Activated CD8-positive, alpha-beta memory T cell treated with anti-CD3 and anti-CD28 coated beads for 48 hours (primary cell): Measurements from ENCODE around the gene AUP1.
"Not testable (repeated sequence)": the region's sequence is repeated elsewhere in the genome, so short reads cannot be mapped to it uniquely, and the experiment has no call there.

ENCODE experiments used
- DNase-seq, 3 experiments: peaks; one replicate each; pipeline ENCODE4 v3.0.0-alpha.2; 2020; ENCODE audit warnings: low read depth in 2 of 3, low spot score in 2 of 3

AUP1 gene

DNA sequence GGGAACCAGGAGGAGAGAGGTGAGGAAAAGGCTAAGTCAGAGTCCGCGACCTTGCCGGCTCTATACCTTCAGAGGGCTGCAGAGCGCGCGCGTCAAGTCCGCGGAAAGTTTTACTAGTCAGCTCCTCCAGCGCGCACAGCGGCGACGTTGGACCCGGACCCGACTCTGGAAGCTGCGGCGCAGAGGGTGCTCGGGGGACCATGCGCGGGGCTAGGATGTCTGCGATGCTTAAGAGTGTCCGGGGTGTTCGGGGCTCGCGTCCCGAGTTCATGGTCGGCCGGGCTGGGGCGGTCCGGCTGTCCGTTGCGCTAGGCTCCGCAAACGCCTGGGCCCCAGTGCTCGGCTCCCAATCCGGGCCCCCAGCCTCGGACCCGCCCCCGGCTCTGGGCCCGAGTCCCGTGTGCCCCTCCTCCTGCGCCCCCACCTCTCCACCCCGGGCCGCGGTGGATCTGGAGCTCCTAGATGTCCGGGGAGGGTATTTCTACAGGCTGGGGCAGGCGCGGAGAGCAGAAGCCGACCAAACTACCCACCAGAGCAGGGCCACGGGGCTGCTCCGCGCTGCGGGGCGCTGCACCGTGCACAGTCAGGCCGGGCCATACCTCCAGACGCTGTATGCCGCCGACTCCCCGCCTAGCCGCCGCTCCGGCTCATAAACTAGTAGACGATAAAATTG lies 30.1 kb downstream of the AUP1 start, which contains the start of gene LBX2:
TSS of gene LBX2 (minus strand) at position 337 of the 673 bp plus-strand sequence. CDS start at position 271, 66 bp downstream.
- no peak for DNase-seq

DNA sequence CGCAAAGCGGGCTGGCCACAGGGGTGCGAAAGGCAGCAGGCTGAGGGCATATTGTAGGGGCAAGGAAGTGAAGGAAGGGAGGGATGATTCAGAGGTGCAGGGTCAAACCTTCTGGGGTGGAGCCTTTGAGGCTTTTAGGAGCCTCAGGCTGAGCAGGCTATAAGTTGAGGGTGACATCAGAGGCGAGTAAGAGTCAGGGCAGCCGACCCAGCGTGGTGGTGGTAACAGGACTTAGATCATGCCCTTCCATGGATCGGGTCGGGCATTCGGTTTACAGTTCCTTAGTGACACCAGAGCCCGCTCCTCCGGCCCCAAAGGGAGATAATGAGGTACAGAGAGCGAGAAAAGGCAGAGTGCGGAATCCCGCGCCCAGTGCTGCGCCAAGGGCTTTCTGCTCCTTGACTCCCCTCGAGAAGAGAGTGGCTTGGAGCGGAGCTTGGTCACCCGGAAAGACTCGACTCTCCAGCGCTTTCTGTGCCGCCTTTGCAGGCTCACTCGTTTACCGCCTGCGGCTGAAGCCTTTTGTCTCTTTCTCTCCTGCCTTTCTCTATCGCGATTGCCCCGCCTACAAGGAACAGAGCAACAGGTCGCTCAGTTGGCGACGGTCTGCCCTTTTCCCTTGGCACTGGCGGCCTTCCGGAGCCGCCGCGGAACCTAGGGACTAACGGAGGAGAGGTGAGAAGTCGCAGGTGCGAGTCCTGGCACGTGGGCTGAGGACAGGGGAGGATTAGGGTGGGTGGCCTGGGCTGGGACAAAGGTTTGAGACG lies 30.8 kb downstream of the AUP1 start:
- no peak for DNase-seq

DNA sequence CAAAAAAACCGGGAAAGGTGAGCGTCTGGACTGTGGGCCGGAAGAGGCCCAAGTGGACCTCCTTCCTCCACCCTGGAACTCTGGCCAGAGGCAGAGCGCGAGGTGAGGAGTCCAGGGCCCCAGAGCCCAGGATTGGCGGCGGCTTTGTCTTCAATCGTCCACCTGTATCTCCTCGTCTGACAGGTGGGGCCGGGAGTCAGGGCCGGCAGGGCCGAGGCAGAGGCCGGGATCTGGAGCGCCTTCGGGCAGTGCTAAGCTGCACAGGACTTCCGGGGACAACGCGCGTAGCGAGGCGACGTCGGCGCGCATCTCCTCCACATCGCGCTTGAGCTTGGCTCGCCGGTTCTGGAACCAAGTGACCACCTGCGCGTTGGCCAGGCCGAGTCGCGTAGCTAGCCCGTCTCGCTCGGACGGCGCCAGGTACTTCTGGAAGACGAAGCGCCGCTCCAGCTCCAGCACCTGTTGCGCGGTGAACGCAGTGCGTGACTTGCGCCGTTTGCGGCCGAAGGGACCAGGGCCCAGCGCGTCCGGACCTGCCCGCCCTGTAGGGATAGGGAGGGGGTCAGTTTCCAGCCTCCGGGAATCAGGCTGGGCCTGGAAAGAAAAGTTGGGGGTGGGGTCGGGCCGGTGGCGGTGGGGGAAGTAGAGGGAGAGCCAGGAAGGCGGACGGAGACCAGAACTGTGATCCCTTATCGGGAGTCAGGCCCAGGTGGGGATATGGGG lies 31.6 kb downstream of the AUP1 start:
- no peak for DNase-seq

DNA sequence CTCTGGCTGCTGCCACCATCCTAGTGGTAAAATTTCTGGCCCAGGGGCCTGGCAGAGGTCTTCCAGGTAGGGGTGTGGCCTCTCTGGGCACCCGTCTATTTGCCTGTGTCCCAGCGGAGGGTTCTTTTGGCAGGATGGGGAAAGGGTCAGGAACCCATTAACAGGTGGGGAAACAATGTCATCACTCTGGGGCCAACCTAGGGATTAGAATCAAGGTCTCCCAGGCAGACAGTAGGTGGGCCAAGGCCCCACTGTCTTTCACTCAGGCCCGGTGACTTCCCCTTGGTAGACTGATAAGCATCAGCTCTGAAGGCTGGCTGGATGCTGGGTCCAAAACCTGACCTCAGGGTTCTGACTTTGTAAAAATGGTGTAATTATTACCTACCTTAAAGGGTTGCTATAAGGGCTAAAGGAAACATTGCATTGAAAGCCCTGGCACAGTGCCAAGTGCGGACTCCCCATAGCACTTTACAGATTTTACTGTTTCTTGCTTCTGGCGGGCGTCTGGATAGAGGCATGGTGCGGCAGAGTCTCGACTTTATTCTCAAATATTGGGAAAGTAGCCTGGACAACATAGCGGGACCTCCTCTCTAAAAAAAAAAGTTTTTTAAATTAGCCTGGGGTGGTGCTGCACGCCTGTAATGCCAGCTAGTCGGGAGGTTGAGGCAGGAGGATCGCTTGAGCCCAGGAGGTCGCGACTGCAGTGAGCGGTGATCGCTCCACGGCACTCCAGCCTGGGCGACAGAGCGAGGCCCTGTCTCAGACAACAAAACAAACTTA lies 32.3 kb downstream of the AUP1 start:
- DNase-seq = no peak

DNA sequence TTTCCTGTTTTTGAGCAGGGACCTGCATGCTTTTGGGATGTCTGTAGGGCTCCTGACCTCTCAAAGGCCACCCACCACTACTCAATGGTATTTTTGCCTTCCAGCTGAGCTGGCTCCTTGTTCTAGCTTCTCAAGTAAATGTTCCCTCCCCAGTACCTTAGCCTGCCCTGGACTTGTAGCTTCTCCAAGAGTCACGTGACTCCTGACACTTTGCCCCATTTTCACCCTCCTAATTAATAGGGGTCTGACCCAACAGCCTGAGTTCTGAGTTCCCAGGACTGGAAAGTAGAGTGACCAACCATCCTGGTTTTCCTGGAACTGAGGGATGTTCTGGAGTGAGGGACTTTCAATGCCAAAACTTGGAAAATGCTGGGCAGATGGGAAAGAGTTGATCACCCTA lies 34.1 kb downstream of the AUP1 start:
- no peak for DNase-seq

DNA sequence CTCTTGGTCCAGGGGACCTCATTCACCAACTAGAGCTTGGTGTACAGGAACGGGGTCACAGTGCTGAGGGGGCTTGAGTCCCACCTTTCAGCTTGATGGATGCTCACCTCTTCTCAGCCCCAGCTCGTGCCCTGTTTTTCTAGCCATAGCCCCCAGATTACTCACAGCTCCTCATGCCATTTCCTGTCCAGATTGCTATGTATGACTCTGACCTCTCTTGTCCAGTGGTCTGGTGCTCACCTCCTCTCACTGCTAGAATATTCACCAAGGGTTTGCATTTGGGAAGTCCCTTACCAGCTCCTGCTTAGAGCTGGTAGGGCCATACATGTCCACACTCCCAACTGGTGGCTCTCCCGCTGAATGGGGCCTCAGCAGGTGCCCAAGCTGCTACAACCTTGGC lies 36.0 kb downstream of the AUP1 start:
- DNase-seq = no peak

DNA sequence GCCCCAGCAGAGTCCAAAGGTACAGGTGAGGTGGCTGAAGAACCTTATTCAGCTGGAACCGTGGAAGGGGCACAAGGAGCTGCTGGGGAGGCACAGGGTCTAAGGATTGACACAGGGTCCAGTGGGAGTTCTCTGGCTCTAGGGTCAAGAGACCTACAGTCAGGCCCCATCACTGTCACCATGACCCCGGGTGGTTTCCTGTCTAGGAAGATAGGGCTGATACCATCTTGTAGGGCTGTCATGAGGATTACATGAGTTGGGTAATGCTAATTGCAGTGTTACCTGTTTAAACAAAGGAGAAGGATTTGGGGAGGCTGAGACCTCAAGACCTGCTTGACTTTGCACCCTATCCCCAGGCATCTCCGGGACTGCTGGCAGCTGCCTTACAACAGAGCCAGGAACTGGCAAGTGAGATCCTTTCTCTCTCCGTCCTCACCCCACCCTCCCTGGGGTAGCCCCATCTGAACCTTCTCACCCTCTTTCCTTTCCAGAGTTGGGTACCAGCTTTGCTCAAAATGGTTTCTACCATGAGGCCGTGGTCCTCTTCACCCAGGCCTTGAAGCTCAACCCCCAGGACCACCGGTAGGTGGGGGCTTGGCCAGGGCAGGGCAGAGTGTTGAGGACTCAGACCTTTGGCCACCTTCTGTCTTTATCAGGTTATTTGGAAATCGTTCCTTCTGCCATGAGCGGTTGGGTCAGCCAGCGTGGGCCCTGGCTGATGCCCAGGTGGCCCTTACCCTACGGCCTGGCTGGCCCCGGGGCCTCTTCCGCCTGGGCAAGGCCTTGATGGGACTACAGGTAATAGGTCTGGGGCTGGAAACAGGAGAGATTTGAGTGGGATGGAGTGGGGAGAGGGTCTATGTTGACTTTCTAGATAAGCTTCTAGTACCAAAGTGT lies 37.6 kb downstream of the AUP1 start:
- DNase-seq = no peak

DNA sequence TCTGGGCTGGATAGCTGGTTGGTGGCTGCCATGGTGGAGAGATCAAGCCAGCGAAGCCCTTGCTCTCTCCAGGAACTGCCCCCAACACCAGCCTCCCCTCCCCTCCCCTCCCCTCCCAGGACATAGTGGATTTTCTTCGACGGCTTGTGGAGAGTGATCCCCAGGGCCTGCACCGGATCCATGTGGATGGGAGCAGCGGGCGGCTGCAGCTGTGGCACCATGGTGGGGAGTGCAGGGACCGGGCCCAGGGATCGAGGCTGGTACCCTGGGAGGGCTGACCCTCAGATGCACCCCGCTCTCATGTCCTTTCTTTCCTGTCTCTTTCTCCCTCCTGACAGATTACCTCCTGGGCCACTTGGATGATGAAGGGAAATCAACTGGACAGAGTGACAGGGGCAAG lies 39.6 kb downstream of the AUP1 start:
- no peak for DNase-seq

DNA sequence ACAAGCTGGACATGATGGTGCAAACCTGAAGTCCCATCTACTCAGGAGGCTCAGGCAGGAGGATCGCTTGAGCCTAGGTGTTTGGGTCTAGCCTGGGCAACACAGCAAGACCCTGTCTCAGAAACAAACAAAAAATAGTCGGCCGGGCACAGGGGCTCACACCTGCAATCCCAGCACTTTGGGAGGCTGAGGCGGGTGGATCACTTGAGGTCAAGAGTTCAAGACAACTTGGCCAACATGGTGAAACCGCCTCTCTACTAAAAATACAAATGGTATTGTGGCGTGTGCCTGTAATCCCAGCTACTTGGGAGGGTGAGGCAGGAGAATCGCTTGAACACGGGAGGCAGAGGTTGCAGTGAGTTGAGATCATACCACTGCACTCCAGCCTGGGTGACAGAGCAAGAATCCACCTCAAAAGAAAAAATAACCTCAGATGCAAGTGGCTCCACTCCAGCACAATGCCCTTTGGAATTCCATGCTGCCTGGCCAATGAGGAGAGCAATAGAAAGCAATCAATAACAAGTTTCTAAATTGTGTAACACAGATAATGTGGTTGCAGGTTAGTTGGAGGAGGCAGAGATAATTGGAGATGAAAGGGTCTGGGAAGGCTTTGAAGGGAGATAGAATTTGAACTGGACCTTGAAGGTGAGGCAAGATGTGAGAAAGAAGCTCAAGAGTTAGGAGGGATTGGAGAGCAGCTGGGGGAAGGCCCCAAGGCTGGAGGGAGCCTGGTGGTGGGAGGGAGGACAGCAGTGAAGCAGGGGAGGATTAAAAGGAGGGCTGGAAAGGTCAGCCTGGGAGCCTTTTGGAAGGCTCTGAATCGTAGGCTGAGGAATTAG lies 40.6 kb downstream of the AUP1 start:
- no peak for DNase-seq

DNA sequence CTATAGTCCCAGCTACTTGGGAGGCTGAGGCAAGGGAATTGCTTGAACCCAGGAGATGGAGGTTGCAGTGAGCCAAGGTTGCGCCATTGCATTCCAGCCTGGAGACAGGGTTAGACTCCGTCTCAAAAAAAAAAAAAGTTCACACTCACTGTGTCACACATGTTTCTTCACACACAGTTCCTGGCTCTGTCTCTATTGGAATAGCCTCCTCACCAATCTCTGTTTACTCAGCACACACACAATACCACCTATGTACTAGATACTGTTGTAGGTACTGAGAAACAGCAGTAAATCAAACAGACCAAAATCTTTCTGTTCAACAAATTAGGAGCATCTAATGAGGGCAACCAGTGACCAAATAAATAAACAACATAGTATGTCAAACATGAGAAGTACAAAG lies 43.4 kb downstream of the AUP1 start:
- no peak for DNase-seq

DNA sequence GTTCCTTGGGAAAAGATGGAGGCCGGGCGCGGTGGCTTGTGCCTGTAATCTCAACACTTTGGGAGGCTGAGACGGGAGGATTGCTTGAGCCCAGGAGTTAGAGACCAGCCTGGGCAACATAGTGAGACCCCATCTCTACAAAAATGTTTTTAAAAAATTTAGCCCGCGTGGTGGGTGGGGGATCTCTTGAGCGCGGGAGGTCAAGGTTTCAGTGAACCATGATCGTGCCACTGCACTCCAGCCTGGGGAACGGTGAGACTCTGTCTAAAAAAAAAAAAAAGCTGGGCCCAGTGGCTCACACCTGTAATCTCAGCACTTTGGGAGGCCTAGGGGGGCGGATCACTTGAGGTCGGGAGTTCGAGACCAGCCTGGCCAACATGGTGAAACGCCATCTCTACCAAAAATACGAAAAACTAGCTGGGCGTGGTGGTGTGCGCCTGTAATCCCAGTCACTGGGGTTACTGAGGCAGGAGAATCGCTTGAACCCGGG lies 45.8 kb downstream of the AUP1 start:
- not testable (repeated sequence) for DNase-seq

DNA sequence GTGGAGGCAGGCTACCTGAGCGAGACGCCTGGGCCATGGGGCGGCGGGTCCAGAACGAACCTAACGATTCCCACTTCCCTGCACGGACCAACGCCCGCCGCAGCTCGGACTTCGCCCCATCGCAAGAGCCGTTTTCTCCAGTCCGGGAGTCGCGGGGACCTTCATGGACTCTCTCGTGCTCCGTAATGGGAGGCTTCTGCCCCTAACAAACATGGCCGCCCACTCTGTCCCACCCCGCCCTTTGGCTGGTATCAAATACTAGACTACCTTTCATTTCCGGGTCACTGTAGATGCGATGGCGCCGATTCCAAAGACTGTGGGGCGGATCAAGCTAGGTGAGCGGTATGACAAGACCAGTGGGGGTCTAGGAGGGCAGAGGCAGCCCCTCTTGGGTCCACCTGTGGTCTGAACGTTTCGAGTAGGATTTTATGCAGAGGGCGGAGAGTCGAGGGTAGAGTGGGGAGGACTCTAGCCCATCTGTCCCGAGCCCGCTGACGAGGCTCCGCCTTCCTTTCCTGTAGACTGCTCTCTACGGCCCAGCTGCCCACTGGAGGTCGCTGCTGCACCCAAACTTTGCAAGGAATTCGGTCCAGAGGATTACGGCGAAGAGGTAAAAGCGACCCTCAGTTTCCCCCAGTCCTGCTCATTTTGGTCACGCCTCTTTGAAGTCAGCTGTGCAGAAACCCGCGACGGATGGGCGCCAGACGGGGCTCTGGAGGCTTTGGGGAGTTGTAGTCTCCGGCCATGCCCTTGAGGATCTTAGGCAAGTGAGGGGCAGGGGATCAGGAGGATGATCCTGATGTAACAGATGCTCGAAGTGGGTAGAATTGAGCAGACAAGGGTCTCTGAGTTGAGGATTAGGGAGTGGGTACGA lies 46.5 kb downstream of the AUP1 start, which contains the start of the genes CCDC142 and TTC31:
TSS of gene CCDC142 (minus strand) at position 198 of the 874 bp plus-strand sequence. CDS start at position 37, 161 bp downstream.
TSS of gene TTC31 (plus strand) at position 281 of the 874 bp plus-strand sequence. CDS start at position 296, 15 bp downstream.
- DNase-seq = peak; percentile 74 to 83 (median 77)

DNA sequence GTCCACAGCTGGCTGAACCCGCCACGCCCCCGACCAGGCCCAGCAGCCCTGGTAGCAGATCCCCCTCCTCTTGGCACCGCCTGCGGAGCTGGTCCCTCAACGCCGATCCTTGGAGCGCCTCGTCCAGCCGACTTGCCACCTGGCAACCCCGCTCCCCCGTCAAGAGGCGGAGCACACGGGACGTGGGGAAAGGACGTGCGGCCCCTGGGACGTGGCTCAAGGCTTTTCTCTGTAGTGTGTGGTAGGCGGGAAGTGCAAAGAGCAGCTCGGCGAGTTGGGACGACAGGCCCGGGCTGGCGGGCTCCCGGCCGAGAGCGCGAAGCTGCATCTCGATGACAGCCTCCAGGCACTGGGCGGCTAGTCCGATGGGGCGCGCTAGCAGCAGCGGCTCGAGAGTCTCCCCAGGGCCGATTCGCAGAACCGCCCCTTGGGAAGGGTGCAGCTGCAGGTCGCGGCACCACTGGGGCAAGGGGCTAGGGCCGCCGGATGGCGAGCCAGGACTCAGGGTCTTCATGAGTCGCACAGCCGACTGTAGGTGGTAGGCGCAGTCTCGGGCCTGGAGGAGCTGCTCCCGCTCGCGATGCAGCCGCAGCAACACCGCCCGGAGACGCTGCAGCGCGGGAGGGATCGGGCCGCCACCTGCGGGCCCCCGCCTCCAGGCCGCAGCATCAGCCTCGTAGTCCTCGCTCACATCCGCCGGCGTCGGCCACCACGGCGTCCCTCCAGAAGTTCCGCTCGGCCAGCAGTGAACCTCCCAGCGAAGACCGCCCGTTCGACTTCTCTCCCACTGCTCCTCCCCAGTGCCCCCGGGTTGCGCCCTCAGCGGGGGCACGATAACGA lies 47.3 kb downstream of the AUP1 start:
- DNase-seq = no peak

DNA sequence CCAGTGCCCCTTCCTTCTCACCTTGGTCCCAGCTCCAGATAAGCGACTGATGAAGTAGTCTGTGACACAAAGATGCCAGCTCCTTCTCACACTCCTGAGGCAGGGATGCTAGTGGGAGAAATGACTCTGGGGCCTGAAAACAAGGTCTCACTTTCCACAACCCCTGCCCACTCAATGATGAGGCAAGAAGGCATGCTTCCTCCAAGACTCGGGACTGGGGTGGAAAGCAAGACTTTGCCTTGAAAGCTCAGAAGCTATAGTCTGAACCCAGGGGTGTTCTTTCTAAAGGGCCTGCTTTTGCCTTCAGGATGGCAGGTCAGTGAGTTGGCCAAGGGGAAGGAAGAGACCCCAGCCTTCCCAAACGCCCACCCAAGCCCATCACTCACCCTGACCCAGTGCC lies 48.1 kb downstream of the AUP1 start:
- no peak for DNase-seq
